PC-9 (cell line): ENCODE results near the gene SIGLEC7. TPM values are rescaled to one million over a fixed set of nuclear protein-coding genes. Genes with fewer than 3 reads are reported as not detected.

Source experiments
- BruUV-seq: library from RNA; stranded (reverse); fragments of 400-500 nt; replicated peaks from 2 replicates; lab custom pipeline; 2021; lab: Mats Ljungman, UMichigan
- CTCF ChIA-PET: fragments of 300-600 bp; sonication (Branson Sonifier 250); formaldehyde crosslinking; loops from one replicate; lab custom pipeline; 2022; ENCODE audit warnings: antibody characterized with exemption; lab: Charles Lee
- POLR2A ChIA-PET: fragments of 300-600 bp; sonication (Branson Sonifier 250); formaldehyde crosslinking; loops from one replicate; lab custom pipeline; 2022; ENCODE audit warnings: antibody characterized with exemption; ENCODE audit not compliant: unreplicated experiment; lab: Charles Lee
- DNase-seq, 2 experiments: peaks; one replicate each; pipeline versions ENCODE4 v3.0.0 to v3.0.0-alpha.2; 2015 to 2022; ENCODE audit warnings: mixed read lengths in 1 of 2
- H2AFZ ChIP-seq: fragments of 200-600 bp; sonication (generic); 2 replicates; pipeline ENCODE4 v1.8.1; 2017; ENCODE audit warnings: antibody characterized with exemption
- H3F3A ChIP-seq: fragments of 200-600 bp; sonication (generic); 2 replicates; pipeline ENCODE4 v1.8.1; 2017; ENCODE audit warnings: antibody characterized with exemption, mild to moderate bottlenecking, low read depth; ENCODE audit not compliant: insufficient read depth
- H3K27ac ChIP-seq: fragments of 200-600 bp; sonication (generic); 2 replicates; pipeline ENCODE4 v1.6.1; 2016; ENCODE audit warnings: mixed run types
- H3K27me3 ChIP-seq: fragments of 200-600 bp; sonication (generic); 2 replicates; pipeline ENCODE4 v1.6.1; 2016; ENCODE audit warnings: low read depth, mixed run types; ENCODE audit not compliant: insufficient read depth
- H3K36me3 ChIP-seq: fragments of 200-600 bp; sonication (generic); 2 replicates; pipeline ENCODE4 v1.6.1; 2016; ENCODE audit warnings: low read depth, mixed run types
- H3K4me1 ChIP-seq: fragments of 200-600 bp; sonication (generic); replicated peaks from 2 replicates; pipeline ENCODE4 v1.6.1; 2016; ENCODE audit warnings: mixed run types; ENCODE audit not compliant: insufficient read depth
- H3K4me2 ChIP-seq: fragments of 200-600 bp; sonication (generic); 2 replicates; pipeline ENCODE4 v1.6.1; 2017; ENCODE audit warnings: mixed run types
- H3K4me3 ChIP-seq: fragments of 200-600 bp; sonication (generic); 2 replicates; pipeline ENCODE4 v1.6.1; 2016; ENCODE audit warnings: mixed run types
- H3K79me2 ChIP-seq: fragments of 200-600 bp; sonication (generic); 2 replicates; pipeline ENCODE4 v1.6.1; 2017; ENCODE audit warnings: low read depth, mixed run types
- H3K9me2 ChIP-seq: fragments of 200-600 bp; sonication (generic); 2 replicates; pipeline ENCODE4 v1.8.1; 2017; ENCODE audit warnings: mild to moderate bottlenecking; ENCODE audit not compliant: insufficient read depth
- H3K9me3 ChIP-seq: fragments of 200-600 bp; sonication (generic); 2 replicates; pipeline ENCODE4 v1.8.1; 2016; ENCODE audit warnings: low read depth; ENCODE audit not compliant: insufficient read depth
- H4K20me1 ChIP-seq: fragments of 200-600 bp; sonication (generic); 2 replicates; pipeline ENCODE4 v1.8.1; 2017; ENCODE audit not compliant: insufficient read depth
- CTCF ChIP-seq: fragments of 200-600 bp; sonication (generic); conservative IDR thresholded peaks from 2 replicates; pipeline ENCODE4 v1.6.1; 2017; ENCODE audit warnings: mixed run types, antibody characterized with exemption, mild to moderate bottlenecking, moderate library complexity
- EZH2 ChIP-seq: fragments of 200-600 bp; sonication (generic); IDR thresholded peaks from 2 replicates; pipeline ENCODE4 v1.8.0; 2017; ENCODE audit warnings: antibody characterized with exemption, low read depth
- intact Hi-C: fragments of 100-400 bp; cut with micrococcal nuclease; formaldehyde crosslinking; loops from one replicate; pipeline ENCODE4 v1.10.0; 2022; ENCODE audit not compliant: unreplicated experiment
- total RNA-seq: library from RNA; stranded (reverse); gene quantifications from 2 replicates; pipeline ENCODE4 v1.2.3, GENCODE V29; 2021

Gene SIGLEC7
- total RNA-seq, 1 experiment from 2014 or later: not detected

- Histone ChIP-seq H3K4me3 (no peak overlapping the region), H4K20me1 (peaks cover 29% of the 10 kb centered on the region), H3K79me2 (no peaks in the 10 kb centered on the region), H3K27me3 (no peaks in the 10 kb centered on the region), H3K27ac (no peak overlapping the region), H3K4me1 (0 out of 2 replicates have a peak, but pooled peaks cover 7% of the 10 kb centered on the region), H3F3A (peaks cover 31% of the 10 kb centered on the region), H3K9me2 (no peaks in the 10 kb centered on the region), H3K9me3 (no peaks in the 10 kb centered on the region), H3K4me2 (no peak overlapping the region), H2AFZ (no peak overlapping the region), H3K36me3 (no peaks in the 10 kb centered on the region)
- TF ChIP-seq CTCF (peak; percentile 94), EZH2 (no peak)
- ChIA-PET POLR2A (no interaction called here), CTCF (interaction anchor here (0.6 to 0.9 kb wide), 3 partner anchors 74 to 1012 kb away, joined by 4 to 19 read pairs (median 14); no protein-coding TSS in a partner anchor)
- DNase-seq: peak; percentile 31 to 38
- no TSS peak for BruUV-seq
- intact Hi-C loops: loop anchor here (1.0 to 5.0 kb wide), 3 partner anchors 73 to 312 kb away; no protein-coding TSS in a partner anchor
Observed at GRCh38 chr19:51094696-51095279, 47.3 kb upstream of the SIGLEC7 start.

- H3F3A ChIP-seq: peaks cover 41% of the 10 kb centered on the region; the same call in 1 of the 2 replicates
- H3K27me3 ChIP-seq: no peaks in the 10 kb centered on the region
- no peak overlapping the region for H3K4me2 ChIP-seq
- peak in 1 of 2 experiments; percentile 12 for DNase-seq
- H3K4me1 ChIP-seq: no peaks in the 10 kb centered on the region
- intact Hi-C loops: loop anchor here (1.0 to 5.0 kb wide), 7 partner anchors 128 to 728 kb away; partner anchors contain the start of gene KLK6
- ChIA-PET POLR2A (interaction anchor here (0.6 kb wide), 1 partner anchor 315 kb away, joined by 22 read pairs; no protein-coding TSS in a partner anchor), CTCF (interaction anchor here (0.9 to 1.5 kb wide), 2 partner anchors 76 to 167 kb away, joined by 3 to 8 read pairs; no protein-coding TSS in a partner anchor)
- H3K9me2 ChIP-seq: no peaks in the 10 kb centered on the region
- no peak overlapping the region for H3K4me3 ChIP-seq
- no peak overlapping the region for H3K27ac ChIP-seq
- TF ChIP-seq EZH2: no peak
- TF ChIP-seq CTCF: peak; percentile 50; the same call in 1 of the 2 replicates
- no peaks in the 10 kb centered on the region for H3K36me3 ChIP-seq
- no peaks in the 10 kb centered on the region for H3K9me3 ChIP-seq
- BruUV-seq: no TSS peak
- H4K20me1 ChIP-seq: peaks cover 41% of the 10 kb centered on the region
- no peaks in the 10 kb centered on the region for H3K79me2 ChIP-seq
- H2AFZ ChIP-seq: no peak overlapping the region
Observed at GRCh38 chr19:51096473-51097165, 45.5 kb upstream of the SIGLEC7 start.

GRCh38 chr19:51097166-51097738 lies 44.8 kb upstream of the SIGLEC7 start:
- peaks cover 42% of the 10 kb centered on the region for H4K20me1 ChIP-seq
- H2AFZ ChIP-seq: no peak overlapping the region
- DNase-seq: peak; percentile 62 to 69

More at GRCh38 chr19:51097166-51097738, 44.8 kb upstream of the SIGLEC7 start:
- no peaks in the 10 kb centered on the region for H3K79me2 ChIP-seq
- H3K9me3 ChIP-seq: no peaks in the 10 kb centered on the region
- H3K4me3 ChIP-seq: no peak overlapping the region
- H3K27ac ChIP-seq: no peak overlapping the region
- no peaks in the 10 kb centered on the region for H3K4me1 ChIP-seq
- no TSS peak for BruUV-seq
- H3K27me3 ChIP-seq: no peaks in the 10 kb centered on the region
- H3K4me2 ChIP-seq: no peak overlapping the region
- no peaks in the 10 kb centered on the region for H3K9me2 ChIP-seq
- CTCF ChIA-PET: interaction anchor here (1.5 kb wide), 1 partner anchor 76 kb away, joined by 8 read pairs; no protein-coding TSS in a partner anchor
- intact Hi-C loops: loop anchor here (1.0 to 5.0 kb wide), 7 partner anchors 128 to 728 kb away; partner anchors contain the start of gene KLK6
- H3K36me3 ChIP-seq: no peaks in the 10 kb centered on the region
- POLR2A ChIA-PET: no interaction called here
- peaks cover 40% of the 10 kb centered on the region; the same call in 1 of the 2 replicates for H3F3A ChIP-seq
- TF ChIP-seq EZH2: no peak
- TF ChIP-seq CTCF: peak; percentile 85
